ENCODE measurements around the gene PPP2R2C.

Gene PPP2R2C

DNA sequence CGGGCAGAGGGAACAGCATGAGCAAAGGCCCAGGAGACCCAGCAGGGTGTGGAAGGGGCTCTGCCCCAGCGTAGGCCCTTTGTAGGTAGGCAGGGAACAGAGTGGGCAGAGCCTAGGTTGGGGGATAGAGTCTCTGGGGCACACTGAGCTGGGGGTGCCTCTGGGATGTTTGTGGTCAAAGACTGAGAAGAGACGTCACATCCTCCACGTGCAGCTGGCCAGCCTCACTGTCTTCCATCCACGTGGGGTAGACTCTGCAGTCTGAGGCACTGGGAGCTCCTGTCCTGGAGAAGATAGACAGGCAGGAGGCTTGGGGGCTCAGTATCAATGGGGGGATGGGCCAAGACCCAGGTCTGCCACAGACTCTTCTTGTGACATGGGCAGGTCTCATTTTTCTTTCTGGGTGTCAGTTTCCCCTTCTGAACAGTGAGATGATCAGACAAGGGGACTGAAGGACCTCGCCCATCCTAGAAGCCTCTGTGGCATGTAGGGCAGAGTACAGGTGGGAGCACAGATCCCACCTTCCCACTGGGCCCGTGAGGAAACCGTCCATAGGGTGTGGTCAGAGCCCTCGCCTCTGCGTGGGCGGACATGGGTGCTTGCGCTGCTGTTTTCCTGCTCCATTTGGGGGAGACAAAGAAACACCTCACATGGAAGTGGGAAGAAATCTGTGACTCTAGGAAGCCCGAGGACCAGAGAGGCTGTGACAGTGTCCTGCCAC is 179.9 kb downstream of the PPP2R2C start:
- in situ Hi-C loops (cut with MboI; ENCODE audit: low sequenced_read_pairs), result no loop called here

DNA sequence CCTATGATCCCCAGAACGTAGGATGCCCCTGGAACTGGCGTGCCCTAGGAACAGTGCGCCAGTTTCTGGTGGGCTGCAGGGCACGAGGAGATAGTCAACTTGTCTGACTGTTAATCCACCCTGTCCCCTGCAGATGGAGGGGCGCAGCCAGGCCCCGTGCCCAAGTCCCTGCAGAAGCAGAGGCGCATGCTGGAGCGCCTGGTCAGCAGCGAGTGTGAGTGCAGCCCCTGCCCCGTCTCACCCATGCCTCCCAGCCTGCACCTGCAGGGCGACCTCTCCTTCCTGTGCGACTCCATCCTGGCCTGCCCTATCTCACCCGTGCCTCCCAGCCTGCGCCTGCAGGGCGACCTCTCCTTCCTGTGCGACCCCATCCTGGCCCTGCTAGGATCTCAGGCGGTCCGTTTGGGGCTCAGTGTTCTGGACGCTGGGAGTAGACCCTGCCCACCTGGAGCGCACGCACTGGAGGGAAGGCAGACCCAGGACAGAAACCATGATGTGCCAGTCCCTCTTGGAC is 180.6 kb downstream of the PPP2R2C start:
- in situ Hi-C loops (cut with MboI; ENCODE audit: low sequenced_read_pairs), result no loop called here

- in situ Hi-C loops (cut with MboI; ENCODE audit: low sequenced_read_pairs), result no loop called here
Measured at GRCh38 chr4:6290769-6291547, 181.5 kb downstream of the PPP2R2C start.

GRCh38 chr4:6290256-6290655 is 182.2 kb downstream of the PPP2R2C start:
- in situ Hi-C loops (cut with MboI; ENCODE audit: low sequenced_read_pairs), result no loop called here

DNA sequence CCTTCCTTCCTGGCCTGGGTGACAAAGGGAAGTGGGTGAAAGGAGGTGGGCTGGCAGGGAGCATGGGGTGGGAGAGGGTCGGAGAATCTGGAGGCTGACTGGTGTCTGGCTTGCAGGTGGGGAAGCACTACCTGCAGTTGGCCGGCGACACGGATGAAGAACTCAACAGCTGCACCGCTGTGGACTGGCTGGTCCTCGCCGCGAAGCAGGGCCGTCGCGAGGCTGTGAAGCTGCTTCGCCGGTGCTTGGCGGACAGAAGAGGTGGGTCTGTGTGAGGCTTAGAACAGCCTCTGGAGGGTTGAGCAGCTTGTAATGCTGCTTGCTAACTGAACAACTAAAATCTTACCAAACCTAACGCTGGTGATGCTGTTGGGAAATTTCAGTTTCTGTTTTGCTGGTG is 183.5 kb downstream of the PPP2R2C start:
- in situ Hi-C loops (cut with MboI; ENCODE audit: low sequenced_read_pairs), result no loop called here

GRCh38 chr4:6288342-6288741 is 184.1 kb downstream of the PPP2R2C start:
- in situ Hi-C loops (cut with MboI; ENCODE audit: low sequenced_read_pairs), result no loop called here

GRCh38 chr4:6287017-6287788 is 185.2 kb downstream of the PPP2R2C start:
- in situ Hi-C loops (cut with MboI; ENCODE audit: low sequenced_read_pairs), result no loop called here

- in situ Hi-C loops (cut with MboI; ENCODE audit: low sequenced_read_pairs), result no loop called here
Measured at GRCh38 chr4:6283282-6283681, 189.1 kb downstream of the PPP2R2C start.

- in situ Hi-C loops (cut with MboI; ENCODE audit: low sequenced_read_pairs), result no loop called here
Measured at GRCh38 chr4:6282314-6282771, 190.1 kb downstream of the PPP2R2C start.

DNA sequence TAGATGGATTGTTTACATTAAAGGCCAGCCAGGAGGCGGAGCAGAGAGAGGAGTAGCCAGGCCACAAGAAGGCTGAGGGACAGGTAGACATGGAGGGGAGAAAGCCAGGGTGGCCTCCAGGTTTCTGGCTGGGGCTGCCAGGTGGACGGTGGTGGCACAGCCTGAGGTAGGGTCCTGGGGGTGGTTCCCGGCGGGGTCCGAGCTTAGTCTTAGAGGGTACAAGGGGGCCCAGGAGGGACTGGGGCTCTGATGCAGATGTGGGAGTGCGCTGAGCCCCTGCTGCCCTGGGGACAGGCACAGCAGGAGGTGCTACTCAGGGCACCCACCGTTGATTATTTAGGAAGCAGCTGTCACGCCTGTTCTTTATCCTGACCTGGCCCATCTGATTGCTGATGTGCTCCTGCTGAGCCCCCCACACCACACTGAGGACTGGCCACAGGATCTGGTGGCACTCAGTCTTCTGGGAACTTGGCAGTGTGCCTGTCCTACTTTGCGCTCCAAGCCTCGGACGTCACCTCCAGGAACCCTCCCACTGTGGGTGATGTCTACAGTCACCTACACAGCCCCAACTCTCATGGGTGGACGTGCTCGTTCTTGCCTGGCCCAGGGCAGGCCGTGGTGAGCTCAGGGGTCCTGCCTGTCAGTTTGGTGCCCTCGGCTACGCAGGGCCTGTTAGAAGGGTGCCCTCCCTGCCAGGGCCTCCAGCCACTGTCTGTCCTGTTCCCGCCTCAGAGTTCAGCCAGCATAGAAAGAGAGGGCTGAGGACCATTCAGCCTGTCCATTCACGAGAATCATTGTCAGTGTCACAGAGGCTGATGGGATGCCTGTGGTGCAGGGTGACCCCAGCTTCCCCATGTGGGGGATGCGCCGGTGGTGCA is 190.7 kb downstream of the PPP2R2C start:
- in situ Hi-C loops (cut with MboI; ENCODE audit: low sequenced_read_pairs), result no loop called here

- in situ Hi-C loops (cut with MboI; ENCODE audit: low sequenced_read_pairs), result no loop called here
Measured at GRCh38 chr4:6280365-6280996, 191.9 kb downstream of the PPP2R2C start.

DNA sequence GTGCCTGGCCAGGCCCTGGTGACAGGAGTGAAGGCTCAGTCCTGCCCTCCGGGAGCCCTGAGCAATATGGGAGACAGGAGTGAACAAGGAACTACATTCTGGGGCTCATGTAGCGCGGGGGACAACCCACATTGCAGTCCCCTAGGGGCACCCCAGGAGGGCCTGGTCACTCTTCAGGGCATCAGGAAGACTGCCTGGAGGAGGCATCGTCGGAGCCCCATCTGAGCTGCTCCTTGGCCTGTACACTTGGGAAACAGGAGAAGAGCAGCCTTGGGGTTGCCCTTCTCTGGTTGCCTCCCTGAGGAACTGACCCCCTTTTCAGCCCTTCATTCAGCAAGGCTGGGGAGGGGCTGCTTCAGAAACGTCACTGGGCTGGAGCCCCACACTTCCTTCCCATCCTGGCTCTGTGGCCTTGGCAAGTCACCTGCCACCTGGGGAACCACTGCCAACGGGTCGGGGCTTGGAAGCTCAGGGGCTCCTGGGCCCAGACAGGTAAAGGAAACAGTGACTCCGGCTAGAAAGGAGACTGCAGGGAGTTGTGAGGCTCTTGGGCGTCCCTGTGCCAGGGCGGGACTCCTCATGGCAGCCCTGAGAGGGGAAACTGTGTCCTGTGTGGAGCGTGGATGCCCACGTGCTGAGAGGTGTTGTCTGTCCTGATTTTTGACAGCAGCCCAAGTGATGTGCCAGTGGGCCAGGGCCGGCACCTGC is 192.7 kb downstream of the PPP2R2C start:
- in situ Hi-C loops (cut with MboI; ENCODE audit: low sequenced_read_pairs), result no loop called here

- in situ Hi-C loops (cut with MboI; ENCODE audit: low sequenced_read_pairs), result no loop called here
Measured at GRCh38 chr4:6278801-6279197, 193.6 kb downstream of the PPP2R2C start.

- in situ Hi-C loops (cut with MboI; ENCODE audit: low sequenced_read_pairs), result no loop called here
Measured at GRCh38 chr4:6277935-6278800, 194.2 kb downstream of the PPP2R2C start.

- in situ Hi-C loops (cut with MboI; ENCODE audit: low sequenced_read_pairs), result no loop called here
Measured at GRCh38 chr4:6277139-6277802, 195.1 kb downstream of the PPP2R2C start.

GRCh38 chr4:6275898-6276806 is 196.3 kb downstream of the PPP2R2C start:
- in situ Hi-C loops (cut with MboI; ENCODE audit: low sequenced_read_pairs), result no loop called here

DNA sequence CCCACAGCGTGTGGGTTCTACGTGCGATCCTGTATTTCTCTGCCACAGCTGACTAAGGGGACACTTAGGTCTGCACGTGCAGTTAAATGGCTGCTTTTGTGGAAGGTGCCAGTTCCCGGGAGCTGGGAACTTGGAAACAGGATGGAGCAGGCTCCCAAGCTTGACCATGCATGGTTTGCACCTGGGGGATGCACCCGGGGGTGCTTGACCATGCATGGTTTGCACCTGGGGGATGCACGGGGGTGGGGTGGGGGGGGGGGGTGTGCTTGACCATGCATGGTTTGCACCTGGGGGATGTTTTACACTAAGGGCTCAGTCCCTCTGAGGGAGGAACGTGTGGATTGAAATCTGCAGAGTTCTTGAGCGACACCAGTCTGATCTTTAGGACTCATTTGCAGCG is 197.1 kb downstream of the PPP2R2C start:
- in situ Hi-C loops (cut with MboI; ENCODE audit: low sequenced_read_pairs), result no loop called here

Data from hTERT RPE-1 (cell line).